Measurements from ENCODE around the gene CLEC1A. TPM values are rescaled to one million over a fixed set of nuclear protein-coding genes. Genes with fewer than 3 reads are reported as not detected.
A peak's percentile ranks its signal among the peaks of the same experiment; 100 is the strongest.

CLEC1A gene
- total and polyA plus RNA-seq, 2 experiments from 2014 or later, result not detected

DNA sequence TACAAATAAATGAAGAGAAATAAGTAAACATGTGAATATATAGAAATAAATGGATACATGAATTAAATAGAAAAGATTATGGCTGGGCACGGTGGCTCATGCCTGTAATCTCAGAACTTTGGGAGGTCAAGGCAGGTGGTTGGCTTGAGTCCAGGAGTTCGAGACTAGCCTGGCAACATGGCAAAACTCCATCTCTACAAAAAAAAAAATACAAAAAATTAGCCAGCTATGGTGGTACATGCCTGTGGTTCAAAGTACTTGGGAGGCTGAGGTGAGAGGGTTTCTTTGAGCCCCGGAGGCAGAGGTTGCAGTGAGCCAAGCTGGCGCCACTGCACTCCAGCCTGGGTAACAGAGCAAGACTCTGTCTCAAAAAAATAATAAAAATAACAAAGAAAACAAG, 36.3 kb upstream of the CLEC1A start:
- no peak overlapping the region for H3K4me3 ChIP-seq
- no peak for DNase-seq (ENCODE audit: low read depth in 1 of 2, low spot score in 1 of 2)
- peaks cover 15% of the 10 kb centered on the region for H3K4me1 ChIP-seq (ENCODE audit: low read depth)
- H3K27ac ChIP-seq, result no peak overlapping the region
- no peaks in the 10 kb centered on the region for H3K36me3 ChIP-seq
- no peaks in the 10 kb centered on the region for H3K9me3 ChIP-seq (ENCODE audit: low read depth)
- TF ChIP-seq, protein P1, sequence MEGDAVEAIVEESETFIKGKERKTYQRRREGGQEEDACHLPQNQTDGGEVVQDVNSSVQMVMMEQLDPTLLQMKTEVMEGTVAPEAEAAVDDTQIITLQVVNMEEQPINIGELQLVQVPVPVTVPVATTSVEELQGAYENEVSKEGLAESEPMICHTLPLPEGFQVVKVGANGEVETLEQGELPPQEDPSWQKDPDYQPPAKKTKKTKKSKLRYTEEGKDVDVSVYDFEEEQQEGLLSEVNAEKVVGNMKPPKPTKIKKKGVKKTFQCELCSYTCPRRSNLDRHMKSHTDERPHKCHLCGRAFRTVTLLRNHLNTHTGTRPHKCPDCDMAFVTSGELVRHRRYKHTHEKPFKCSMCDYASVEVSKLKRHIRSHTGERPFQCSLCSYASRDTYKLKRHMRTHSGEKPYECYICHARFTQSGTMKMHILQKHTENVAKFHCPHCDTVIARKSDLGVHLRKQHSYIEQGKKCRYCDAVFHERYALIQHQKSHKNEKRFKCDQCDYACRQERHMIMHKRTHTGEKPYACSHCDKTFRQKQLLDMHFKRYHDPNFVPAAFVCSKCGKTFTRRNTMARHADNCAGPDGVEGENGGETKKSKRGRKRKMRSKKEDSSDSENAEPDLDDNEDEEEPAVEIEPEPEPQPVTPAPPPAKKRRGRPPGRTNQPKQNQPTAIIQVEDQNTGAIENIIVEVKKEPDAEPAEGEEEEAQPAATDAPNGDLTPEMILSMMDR (IDR thresholded peaks at IDR 0.05; ENCODE audit: low read depth, low read length), result no peak
- peaks cover 46% of the 10 kb centered on the region for H3K27me3 ChIP-seq

DNA sequence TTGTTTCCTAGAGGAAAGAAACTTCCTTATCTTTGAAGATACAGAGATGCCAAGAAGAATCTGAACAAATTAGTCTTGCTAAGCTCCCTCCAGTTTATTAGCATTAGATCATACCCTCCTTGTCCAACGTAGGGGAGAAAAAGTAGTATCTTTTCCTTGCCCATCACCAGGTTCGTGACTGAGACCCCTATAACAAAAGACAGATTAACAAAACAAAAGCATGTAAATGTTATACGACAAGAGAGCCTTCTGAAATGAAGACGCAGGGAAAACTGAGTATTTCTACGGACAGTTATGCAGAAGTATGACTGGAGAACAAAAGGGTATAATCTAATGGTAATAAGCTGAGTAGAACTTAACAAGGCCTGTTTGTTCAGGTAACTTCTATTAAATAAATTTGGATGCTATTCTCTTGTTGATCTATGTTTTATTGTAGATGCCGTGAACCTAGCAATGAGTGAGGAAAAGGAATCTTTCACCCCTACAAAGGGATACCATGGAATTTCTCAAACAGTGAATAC, 34.1 kb upstream of the CLEC1A start:
- Histone ChIP-seq H3K9me3 (ENCODE audit: low read depth) (no peaks in the 10 kb centered on the region), H3K27me3 (peaks cover 65% of the 10 kb centered on the region), H3K4me1 (ENCODE audit: low read depth) (peaks cover 15% of the 10 kb centered on the region), H3K36me3 (no peaks in the 10 kb centered on the region), H3K27ac (no peak overlapping the region), H3K4me3 (no peak overlapping the region)
- DNase-seq (ENCODE audit: low read depth in 1 of 2, low spot score in 1 of 2), result no peak
- TF ChIP-seq, protein P1 (IDR thresholded peaks at IDR 0.05; ENCODE audit: low read depth, low read length), result no peak

DNA sequence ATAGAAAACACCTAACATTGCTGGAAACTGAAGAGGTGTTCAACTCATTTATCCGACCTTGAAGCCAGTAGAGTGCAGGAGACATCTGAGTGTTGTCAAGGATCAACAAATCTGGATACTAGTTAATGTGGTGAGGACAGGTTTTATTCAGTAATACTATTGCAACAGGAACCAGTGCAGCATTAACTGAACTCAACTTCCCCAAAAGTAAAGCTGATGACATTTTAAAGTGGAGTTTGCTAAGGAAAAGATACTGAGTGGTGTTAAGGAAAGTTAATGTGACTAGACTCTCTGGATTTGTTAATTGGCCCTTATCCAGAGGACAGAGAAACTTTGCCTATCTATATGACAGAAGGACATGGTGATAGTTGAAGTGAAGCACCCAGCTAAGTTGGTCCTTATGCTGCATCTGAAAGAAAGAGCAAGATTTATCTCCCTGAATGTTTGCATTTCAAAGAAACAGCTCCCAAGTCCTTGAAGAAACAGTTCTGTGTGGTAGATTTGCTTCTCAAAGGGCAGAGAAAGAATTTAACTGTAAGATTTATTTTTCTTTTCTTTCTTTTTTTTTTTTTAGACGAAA, 32.4 kb upstream of the CLEC1A start:
- no peak overlapping the region for H3K27ac ChIP-seq
- H3K4me3 ChIP-seq, result no peak overlapping the region
- peaks cover 15% of the 10 kb centered on the region for H3K4me1 ChIP-seq (ENCODE audit: low read depth)
- TF ChIP-seq, protein P1 (IDR thresholded peaks at IDR 0.05; ENCODE audit: low read depth, low read length), result no peak
- peak in 1 of 2 donors; percentile 47 for DNase-seq (ENCODE audit: low read depth in 1 of 2, low spot score in 1 of 2)
- H3K27me3 ChIP-seq, result peaks cover 70% of the 10 kb centered on the region
- no peaks in the 10 kb centered on the region for H3K36me3 ChIP-seq
- no peaks in the 10 kb centered on the region for H3K9me3 ChIP-seq (ENCODE audit: low read depth)

DNA sequence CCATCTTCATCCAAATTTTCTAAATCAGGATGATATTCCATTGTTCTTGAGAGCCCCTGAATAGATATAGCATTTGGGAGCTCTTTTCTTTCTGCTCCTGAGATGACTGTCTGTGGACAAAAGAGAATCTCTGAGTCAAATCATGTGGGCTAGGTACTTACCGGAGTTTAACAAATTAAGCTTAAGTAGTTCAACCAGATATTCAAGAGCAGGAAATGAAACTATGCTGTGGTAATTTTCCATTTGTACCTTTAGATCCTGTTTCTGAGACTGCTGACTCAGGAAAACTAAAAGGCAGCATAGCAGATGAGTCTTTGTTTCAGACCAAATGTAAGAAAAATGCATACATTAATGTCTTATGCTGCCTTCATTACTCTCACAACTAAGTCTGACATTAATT, 31.3 kb upstream of the CLEC1A start, which contains the start of gene CLEC7A:
CLEC7A (minus strand) TSS at position 158 of the 400 bp plus-strand sequence; CDS start at position 41, 117 bp downstream.
- Histone ChIP-seq H3K9me3 (ENCODE audit: low read depth) (no peaks in the 10 kb centered on the region), H3K27me3 (peaks cover 67% of the 10 kb centered on the region)
- TF ChIP-seq, protein P1 (IDR thresholded peaks at IDR 0.05; ENCODE audit: low read depth, low read length), result no peak

DNA sequence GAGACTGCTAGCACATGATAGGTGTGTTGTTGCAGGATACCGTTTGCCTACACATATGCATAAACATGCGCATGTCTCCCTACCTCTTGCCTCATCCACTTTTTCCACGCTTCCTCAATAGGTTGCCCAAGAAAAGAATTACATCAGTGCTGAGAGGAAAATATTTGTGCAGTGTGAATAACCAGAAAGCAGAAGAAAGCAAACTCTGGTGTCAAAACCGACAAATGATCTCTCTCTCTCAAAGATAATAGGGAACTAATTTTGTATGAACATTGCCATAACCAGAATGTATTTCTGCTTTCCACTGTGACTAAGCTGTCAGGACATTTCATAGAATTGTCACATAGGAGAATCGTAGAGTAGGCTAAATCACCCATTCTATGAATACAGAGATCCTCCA, 29.9 kb upstream of the CLEC1A start:
- no peak for DNase-seq (ENCODE audit: low read depth in 1 of 2, low spot score in 1 of 2)
- Histone ChIP-seq H3K36me3 (no peaks in the 10 kb centered on the region), H3K4me1 (ENCODE audit: low read depth) (peaks cover 15% of the 10 kb centered on the region), H3K27ac (no peak overlapping the region), H3K9me3 (ENCODE audit: low read depth) (no peaks in the 10 kb centered on the region), H3K4me3 (no peak overlapping the region), H3K27me3 (peaks cover 62% of the 10 kb centered on the region)
- TF ChIP-seq, protein P1 (IDR thresholded peaks at IDR 0.05; ENCODE audit: low read depth, low read length), result no peak

More for the DNA sequence above, 31.3 kb upstream of the CLEC1A start, which contains the start of gene CLEC7A:
- no peak for DNase-seq (ENCODE audit: low read depth in 1 of 2, low spot score in 1 of 2)
- Histone ChIP-seq H3K27ac (no peak within 1 kb of the TSS), H3K4me1 (ENCODE audit: low read depth) (peaks cover 15% of the 10 kb centered on the region), H3K4me3 (no peak within 1 kb of the TSS), H3K36me3 (no peaks in the 10 kb centered on the region)
